Activated naive CD4-positive, alpha-beta T cell treated with anti-CD3 and anti-CD28 coated beads for 36 hours (primary cell): ENCODE results near the gene FLRT3. TPM values are rescaled to one million over a fixed set of nuclear protein-coding genes. Genes with fewer than 3 reads are reported as not detected.

ENCODE experiments used
- CTCF ChIA-PET: fragments of 350-600 bp; sonication (Branson Sonifier 250); formaldehyde crosslinking; loops from one replicate; lab custom pipeline; 2021; ENCODE audit warnings: antibody characterized with exemption; lab: Charles Lee
- DNase-seq: peaks from one replicate; pipeline ENCODE4 v3.0.0-alpha.2; 2020
- H3K27ac Mint-ChIP-seq: one replicate; pipeline ENCODE4 v1.8.0; 2021; ENCODE audit warnings: mild to moderate bottlenecking, mixed read lengths
- H3K27me3 Mint-ChIP-seq: one replicate; pipeline ENCODE4 v1.8.0; 2021; ENCODE audit warnings: low read depth, mixed read lengths
- H3K36me3 Mint-ChIP-seq: one replicate; pipeline ENCODE4 v1.8.0; 2021; ENCODE audit warnings: low read depth, mixed read lengths
- H3K4me1 Mint-ChIP-seq: one replicate; pipeline ENCODE4 v1.8.0; 2021; ENCODE audit warnings: low read depth, mixed read lengths
- H3K4me3 Mint-ChIP-seq: one replicate; pipeline ENCODE4 v1.8.0; 2021; ENCODE audit warnings: mild to moderate bottlenecking, moderate library complexity, mixed read lengths
- H3K9me3 Mint-ChIP-seq: one replicate; pipeline ENCODE4 v1.8.0; 2021; ENCODE audit warnings: mixed read lengths
- intact Hi-C: fragments of 100-400 bp; cut with micrococcal nuclease; formaldehyde crosslinking; loops from one replicate; pipeline ENCODE4 v1.15.1; 2023
- total RNA-seq, 2 experiments: library from RNA; stranded (reverse); gene quantifications; one replicate each; pipeline ENCODE4 v1.2.3, GENCODE V29; 2021

Gene FLRT3
- total RNA-seq, 2 experiments from 2014 or later, result not detected

- H3K27me3 Mint-ChIP-seq, result no peaks in the 10 kb centered on the region
- DNase-seq, result no peak
- intact Hi-C loops, result no loop called here
- H3K4me1 Mint-ChIP-seq, result no peaks in the 10 kb centered on the region
- CTCF ChIA-PET, result no interaction called here
- H3K4me3 Mint-ChIP-seq, result no peak overlapping the region
- H3K9me3 Mint-ChIP-seq, result peaks cover 2% of the 10 kb centered on the region
- no peaks in the 10 kb centered on the region for H3K36me3 Mint-ChIP-seq
- H3K27ac Mint-ChIP-seq, result no peak overlapping the region
Measured at GRCh38 chr20:14344746-14345145, 7.3 kb upstream of the FLRT3 start.

- intact Hi-C loops, result no loop called here
- Mint-ChIP-seq H3K36me3 (no peaks in the 10 kb centered on the region), H3K27me3 (no peaks in the 10 kb centered on the region), H3K9me3 (peaks cover 2% of the 10 kb centered on the region), H3K4me3 (no peak overlapping the region), H3K27ac (no peak overlapping the region), H3K4me1 (no peaks in the 10 kb centered on the region)
- CTCF ChIA-PET, result interaction anchor here (0.6 kb wide), 1 partner anchor 23 kb away, joined by 3 read pairs; no protein-coding TSS in a partner anchor
- no peak for DNase-seq
Measured at GRCh38 chr20:14343491-14344065, 6.2 kb upstream of the FLRT3 start.

- intact Hi-C loops, result no loop called here
- no peak overlapping the region for H3K27ac Mint-ChIP-seq
- peaks cover 2% of the 10 kb centered on the region for H3K9me3 Mint-ChIP-seq
- CTCF ChIA-PET, result interaction anchor here (0.6 kb wide), 1 partner anchor 22 kb away, joined by 3 read pairs; no protein-coding TSS in a partner anchor
- DNase-seq, result no peak
- H3K4me1 Mint-ChIP-seq, result no peaks in the 10 kb centered on the region
- H3K27me3 Mint-ChIP-seq, result no peaks in the 10 kb centered on the region
- no peaks in the 10 kb centered on the region for H3K36me3 Mint-ChIP-seq
- H3K4me3 Mint-ChIP-seq, result no peak overlapping the region
Measured at GRCh38 chr20:14342918-14343317, 5.5 kb upstream of the FLRT3 start.

- CTCF ChIA-PET, result no interaction called here
- no peak overlapping the region for H3K4me3 Mint-ChIP-seq
- intact Hi-C loops, result no loop called here
- no peak for DNase-seq
- peaks cover 2% of the 10 kb centered on the region for H3K9me3 Mint-ChIP-seq
- no peak overlapping the region for H3K27ac Mint-ChIP-seq
- no peaks in the 10 kb centered on the region for H3K4me1 Mint-ChIP-seq
- H3K36me3 Mint-ChIP-seq, result no peaks in the 10 kb centered on the region
- no peaks in the 10 kb centered on the region for H3K27me3 Mint-ChIP-seq
Measured at GRCh38 chr20:14341801-14342200, 4.4 kb upstream of the FLRT3 start.

GRCh38 chr20:14336686-14337085 is 726 bp downstream of the FLRT3 start:
- intact Hi-C loops, result no loop called here
- Mint-ChIP-seq H3K9me3 (peaks cover 1% of the 10 kb centered on the region), H3K27me3 (no peaks in the 10 kb centered on the region), H3K36me3 (no peaks in the 10 kb centered on the region), H3K4me1 (no peaks in the 10 kb centered on the region), H3K4me3 (no peak overlapping the region), H3K27ac (no peak overlapping the region)
- CTCF ChIA-PET, result interaction anchor here (0.5 kb wide), 1 partner anchor 845 kb away, joined by 3 read pairs; no protein-coding TSS in a partner anchor
- no peak for DNase-seq

GRCh38 chr20:14335052-14335451 is 2.4 kb downstream of the FLRT3 start:
- intact Hi-C loops, result no loop called here
- no peak overlapping the region for H3K4me3 Mint-ChIP-seq
- H3K27me3 Mint-ChIP-seq, result no peaks in the 10 kb centered on the region
- H3K9me3 Mint-ChIP-seq, result peaks cover 1% of the 10 kb centered on the region
- H3K27ac Mint-ChIP-seq, result no peak overlapping the region
- CTCF ChIA-PET, result no interaction called here
- no peak for DNase-seq
- H3K36me3 Mint-ChIP-seq, result no peaks in the 10 kb centered on the region
- no peaks in the 10 kb centered on the region for H3K4me1 Mint-ChIP-seq

GRCh38 chr20:14334306-14334930 is 3.0 kb downstream of the FLRT3 start:
- H3K27ac Mint-ChIP-seq, result no peak overlapping the region
- H3K9me3 Mint-ChIP-seq, result peaks cover 1% of the 10 kb centered on the region
- no peaks in the 10 kb centered on the region for H3K27me3 Mint-ChIP-seq
- CTCF ChIA-PET, result no interaction called here
- no peak for DNase-seq
- intact Hi-C loops, result no loop called here
- H3K36me3 Mint-ChIP-seq, result no peaks in the 10 kb centered on the region
- H3K4me3 Mint-ChIP-seq, result no peak overlapping the region
- no peaks in the 10 kb centered on the region for H3K4me1 Mint-ChIP-seq

- no peak overlapping the region for H3K4me3 Mint-ChIP-seq
- CTCF ChIA-PET, result no interaction called here
- H3K4me1 Mint-ChIP-seq, result no peaks in the 10 kb centered on the region
- no peaks in the 10 kb centered on the region for H3K27me3 Mint-ChIP-seq
- H3K27ac Mint-ChIP-seq, result no peak overlapping the region
- H3K9me3 Mint-ChIP-seq, result peaks cover 1% of the 10 kb centered on the region
- no peak for DNase-seq
- intact Hi-C loops, result no loop called here
- no peaks in the 10 kb centered on the region for H3K36me3 Mint-ChIP-seq
Measured at GRCh38 chr20:14333721-14334120, 3.7 kb downstream of the FLRT3 start.

GRCh38 chr20:14332866-14333265 is 4.5 kb downstream of the FLRT3 start:
- intact Hi-C loops, result no loop called here
- no peak for DNase-seq
- CTCF ChIA-PET, result no interaction called here
- H3K4me1 Mint-ChIP-seq, result no peaks in the 10 kb centered on the region
- no peaks in the 10 kb centered on the region for H3K27me3 Mint-ChIP-seq
- no peak overlapping the region for H3K4me3 Mint-ChIP-seq
- H3K9me3 Mint-ChIP-seq, result peaks cover 3% of the 10 kb centered on the region
- no peak overlapping the region for H3K27ac Mint-ChIP-seq
- H3K36me3 Mint-ChIP-seq, result no peaks in the 10 kb centered on the region

GRCh38 chr20:14331646-14332045 is 5.8 kb downstream of the FLRT3 start:
- CTCF ChIA-PET, result interaction anchor here (0.6 kb wide), 1 partner anchor 1780 kb away, joined by 3 read pairs; no protein-coding TSS in a partner anchor
- Mint-ChIP-seq H3K4me1 (no peaks in the 10 kb centered on the region), H3K36me3 (no peaks in the 10 kb centered on the region), H3K4me3 (no peak overlapping the region), H3K9me3 (peaks cover 3% of the 10 kb centered on the region), H3K27ac (no peak overlapping the region), H3K27me3 (no peaks in the 10 kb centered on the region)
- no peak for DNase-seq
- intact Hi-C loops, result no loop called here

- H3K36me3 Mint-ChIP-seq, result no peaks in the 10 kb centered on the region
Measured at GRCh38 chr20:14319704-14320103, 17.7 kb downstream of the FLRT3 start.

GRCh38 chr20:14313341-14314020 is 23.9 kb downstream of the FLRT3 start:
- H3K27ac Mint-ChIP-seq, result no peak overlapping the region
- no peak for DNase-seq
- intact Hi-C loops, result no loop called here
- H3K4me3 Mint-ChIP-seq, result no peak overlapping the region
- no peaks in the 10 kb centered on the region for H3K4me1 Mint-ChIP-seq
- H3K9me3 Mint-ChIP-seq, result peaks cover 9% of the 10 kb centered on the region
- H3K27me3 Mint-ChIP-seq, result no peaks in the 10 kb centered on the region
- CTCF ChIA-PET, result no interaction called here
- no peaks in the 10 kb centered on the region for H3K36me3 Mint-ChIP-seq

More at GRCh38 chr20:14319704-14320103, 17.7 kb downstream of the FLRT3 start:
- CTCF ChIA-PET, result no interaction called here
- H3K27ac Mint-ChIP-seq, result no peak overlapping the region
- intact Hi-C loops, result no loop called here
- H3K27me3 Mint-ChIP-seq, result no peaks in the 10 kb centered on the region
- peaks cover 12% of the 10 kb centered on the region for H3K9me3 Mint-ChIP-seq
- no peaks in the 10 kb centered on the region for H3K4me1 Mint-ChIP-seq
- H3K4me3 Mint-ChIP-seq, result no peak overlapping the region
- DNase-seq, result no peak
